Glutamatergic neuron (in vitro differentiated cells): ENCODE data around the gene DEPDC5. TPM values are rescaled to one million over a fixed set of nuclear protein-coding genes. Genes with fewer than 3 reads are reported as not detected.

Experiments used
- DNase-seq: peaks from one replicate; pipeline ENCODE4 v3.0.0; 2022
- H3K27ac Mint-ChIP-seq: one replicate; pipeline ENCODE4 v1.8.0; 2020; ENCODE audit warnings: mild to moderate bottlenecking, mixed read lengths, inconsistent platforms; ENCODE audit not compliant: unreplicated experiment
- H3K27me3 Mint-ChIP-seq: one replicate; pipeline ENCODE4 v1.8.0; 2020; ENCODE audit warnings: mild to moderate bottlenecking, moderate library complexity, mixed read lengths, inconsistent platforms; ENCODE audit not compliant: unreplicated experiment
- H3K36me3 Mint-ChIP-seq: one replicate; pipeline ENCODE4 v1.8.0; 2020; ENCODE audit warnings: mild to moderate bottlenecking, mixed read lengths, inconsistent platforms; ENCODE audit not compliant: unreplicated experiment
- H3K4me1 Mint-ChIP-seq: one replicate; pipeline ENCODE4 v1.8.0; 2020; ENCODE audit warnings: mild to moderate bottlenecking, low read depth, mixed read lengths, inconsistent platforms; ENCODE audit not compliant: unreplicated experiment
- H3K4me3 Mint-ChIP-seq: one replicate; pipeline ENCODE4 v1.8.0; 2020; ENCODE audit warnings: mild to moderate bottlenecking, mixed read lengths, inconsistent platforms; ENCODE audit not compliant: unreplicated experiment
- H3K9me3 Mint-ChIP-seq: one replicate; pipeline ENCODE4 v1.8.0; 2020; ENCODE audit warnings: mild to moderate bottlenecking, moderate library complexity, mixed read lengths, inconsistent platforms; ENCODE audit not compliant: unreplicated experiment
- total RNA-seq: library from RNA; stranded (reverse); fragmentation: NEBNext Ultra II Directional; extraction: Animal tissue kit (Norgen Biotek cat#: 25700); gene quantifications from one replicate; pipeline ENCODE4 v1.2.1, GENCODE V29; 2021; ENCODE audit not compliant: unreplicated experiment
- TF ChIP-seq, protein P1 (sequence below): fragments of 200-600 bp; sonication (generic); IDR thresholded peaks from one replicate; pipeline ENCODE4 v1.5.0; 2021; ENCODE audit not compliant: partially characterized antibody, unreplicated experiment

Gene DEPDC5
- total RNA-seq, 1 donor from 2014 or later = 32.0 TPM

DNA sequence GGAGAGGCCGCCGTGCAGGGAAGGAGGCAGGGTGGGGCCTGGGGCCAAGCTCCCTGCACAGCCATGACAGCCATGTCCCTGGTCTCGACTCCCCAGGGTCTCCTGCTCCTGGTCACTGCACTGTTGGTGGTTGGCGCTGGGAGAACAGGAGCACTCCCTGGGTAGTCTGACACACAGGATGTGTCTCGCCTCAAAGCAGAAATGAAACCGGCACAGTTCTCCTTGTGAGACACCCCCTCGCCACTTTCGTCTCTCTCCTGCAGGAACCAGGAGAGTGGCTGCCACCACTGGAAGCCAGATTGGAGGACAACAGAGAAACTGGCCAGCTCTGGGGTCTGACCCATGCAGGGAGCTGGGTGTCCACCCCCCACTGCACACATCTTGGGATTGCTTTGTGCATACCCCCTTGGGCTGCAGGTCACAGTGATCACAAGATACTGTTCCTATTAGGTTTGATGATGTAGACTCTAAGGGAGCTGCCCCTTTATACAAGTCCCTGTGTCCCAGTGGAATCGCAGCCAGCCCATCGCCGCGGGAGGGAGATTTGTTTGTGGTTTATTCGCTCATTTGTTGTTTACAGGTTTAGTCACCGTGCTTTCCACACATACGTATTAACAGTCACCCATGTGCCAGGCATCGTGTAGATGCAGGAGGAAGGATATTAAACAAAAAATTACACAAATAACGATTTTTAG lies 163.6 kb downstream of the DEPDC5 start:
- DNase-seq = no peak
- TF ChIP-seq, protein P1, sequence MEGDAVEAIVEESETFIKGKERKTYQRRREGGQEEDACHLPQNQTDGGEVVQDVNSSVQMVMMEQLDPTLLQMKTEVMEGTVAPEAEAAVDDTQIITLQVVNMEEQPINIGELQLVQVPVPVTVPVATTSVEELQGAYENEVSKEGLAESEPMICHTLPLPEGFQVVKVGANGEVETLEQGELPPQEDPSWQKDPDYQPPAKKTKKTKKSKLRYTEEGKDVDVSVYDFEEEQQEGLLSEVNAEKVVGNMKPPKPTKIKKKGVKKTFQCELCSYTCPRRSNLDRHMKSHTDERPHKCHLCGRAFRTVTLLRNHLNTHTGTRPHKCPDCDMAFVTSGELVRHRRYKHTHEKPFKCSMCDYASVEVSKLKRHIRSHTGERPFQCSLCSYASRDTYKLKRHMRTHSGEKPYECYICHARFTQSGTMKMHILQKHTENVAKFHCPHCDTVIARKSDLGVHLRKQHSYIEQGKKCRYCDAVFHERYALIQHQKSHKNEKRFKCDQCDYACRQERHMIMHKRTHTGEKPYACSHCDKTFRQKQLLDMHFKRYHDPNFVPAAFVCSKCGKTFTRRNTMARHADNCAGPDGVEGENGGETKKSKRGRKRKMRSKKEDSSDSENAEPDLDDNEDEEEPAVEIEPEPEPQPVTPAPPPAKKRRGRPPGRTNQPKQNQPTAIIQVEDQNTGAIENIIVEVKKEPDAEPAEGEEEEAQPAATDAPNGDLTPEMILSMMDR = no peak
- no peak overlapping the region for H3K4me3 Mint-ChIP-seq
- H3K4me1 Mint-ChIP-seq = no peaks in the 10 kb centered on the region
- peaks cover 3% of the 10 kb centered on the region for H3K27me3 Mint-ChIP-seq
- no peaks in the 10 kb centered on the region for H3K9me3 Mint-ChIP-seq
- no peaks in the 10 kb centered on the region for H3K36me3 Mint-ChIP-seq
- H3K27ac Mint-ChIP-seq = no peak overlapping the region

DNA sequence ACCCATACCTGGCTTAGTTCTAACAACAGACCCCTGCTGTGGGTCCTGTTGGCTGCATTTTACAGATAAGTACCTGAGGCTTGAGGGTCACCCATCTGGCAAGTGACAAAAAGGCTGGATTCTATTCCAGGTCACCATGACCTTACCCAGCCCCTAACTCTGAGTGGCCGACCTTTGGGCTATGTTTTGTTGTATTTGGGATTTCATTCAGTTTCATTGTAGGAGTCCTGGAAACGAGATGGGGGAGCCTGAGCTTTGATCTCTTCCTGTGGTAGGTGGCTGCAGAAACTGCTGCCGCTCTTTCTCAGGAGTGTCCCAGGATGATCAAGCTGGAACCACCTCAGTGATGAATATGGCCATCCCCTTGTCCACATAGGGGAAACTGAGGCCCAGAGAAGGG lies 165.9 kb downstream of the DEPDC5 start:
- H3K4me1 Mint-ChIP-seq = peaks cover 6% of the 10 kb centered on the region
- no peaks in the 10 kb centered on the region for H3K36me3 Mint-ChIP-seq
- H3K9me3 Mint-ChIP-seq = no peaks in the 10 kb centered on the region
- TF ChIP-seq, protein P1 = no peak
- no peak overlapping the region for H3K4me3 Mint-ChIP-seq
- DNase-seq = no peak
- no peak overlapping the region for H3K27ac Mint-ChIP-seq
- H3K27me3 Mint-ChIP-seq = no peaks in the 10 kb centered on the region

DNA sequence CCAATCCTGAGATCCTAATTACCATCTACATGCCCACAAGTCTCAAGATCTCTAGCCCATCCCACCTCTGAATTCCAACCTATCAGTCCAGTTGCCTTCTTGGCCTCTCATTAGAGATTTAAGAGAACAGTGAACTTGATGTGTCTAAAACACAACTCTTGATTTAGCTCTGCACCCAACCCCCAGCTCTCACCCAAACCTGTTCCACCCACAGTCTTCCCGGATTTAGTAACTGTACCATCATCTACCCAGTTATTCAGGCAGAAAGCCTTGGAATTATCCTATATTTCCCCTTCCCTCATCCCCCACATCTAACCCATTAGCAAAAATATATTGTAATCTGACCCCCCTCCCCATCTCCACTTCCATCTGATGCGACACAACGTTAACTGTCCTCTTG lies 166.5 kb downstream of the DEPDC5 start:
- H3K36me3 Mint-ChIP-seq = no peaks in the 10 kb centered on the region
- no peak for DNase-seq
- peaks cover 6% of the 10 kb centered on the region for H3K4me1 Mint-ChIP-seq
- H3K27ac Mint-ChIP-seq = no peak overlapping the region
- TF ChIP-seq, protein P1 = no peak
- peaks cover 3% of the 10 kb centered on the region for H3K27me3 Mint-ChIP-seq
- H3K9me3 Mint-ChIP-seq = peaks cover 3% of the 10 kb centered on the region
- H3K4me3 Mint-ChIP-seq = no peak overlapping the region

DNA sequence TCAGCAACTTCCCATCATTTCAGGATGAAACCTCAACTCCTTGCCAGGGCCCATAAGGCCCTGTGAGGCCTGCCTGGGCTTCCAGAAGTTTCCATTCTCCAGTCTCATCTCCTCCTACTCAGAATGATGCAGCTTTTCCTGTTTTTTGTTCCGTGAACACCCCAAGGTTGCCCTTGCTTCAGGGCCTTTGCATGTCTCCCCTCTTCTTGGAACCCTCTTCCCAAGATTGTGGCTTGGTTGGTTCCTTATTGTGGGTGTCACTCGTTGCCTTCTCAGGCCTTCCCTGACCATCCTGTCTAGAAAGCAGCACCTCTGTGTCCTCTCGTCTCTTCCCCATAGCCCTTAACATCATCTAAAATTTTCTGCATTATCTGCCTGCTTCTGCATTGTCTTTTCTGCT lies 167.3 kb downstream of the DEPDC5 start:
- Mint-ChIP-seq H3K27ac (no peak overlapping the region), H3K4me3 (no peak overlapping the region), H3K36me3 (no peaks in the 10 kb centered on the region), H3K27me3 (peaks cover 3% of the 10 kb centered on the region), H3K4me1 (peaks cover 6% of the 10 kb centered on the region), H3K9me3 (peaks cover 3% of the 10 kb centered on the region)
- TF ChIP-seq, protein P1 = no peak
- no peak for DNase-seq

DNA sequence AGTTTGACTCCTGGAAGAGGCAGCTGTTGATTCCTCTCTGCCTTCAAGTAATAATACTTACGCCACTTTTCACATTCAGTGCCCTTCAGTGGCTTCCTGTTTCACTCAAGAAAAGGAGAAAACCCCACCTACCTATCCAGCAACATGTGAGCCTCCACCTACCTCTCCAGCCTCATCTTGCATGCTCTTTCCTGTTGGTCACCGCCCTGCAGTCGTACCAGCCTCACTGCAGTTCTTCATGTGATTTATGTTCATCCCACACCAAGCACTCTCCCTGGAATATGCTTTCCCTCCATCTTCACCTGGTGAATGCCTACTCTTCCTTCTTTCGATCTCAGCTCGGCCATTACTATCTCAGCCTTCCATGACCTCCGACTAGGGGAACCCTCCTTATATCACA lies 168.7 kb downstream of the DEPDC5 start:
- no peak for DNase-seq
- Mint-ChIP-seq H3K9me3 (peaks cover 3% of the 10 kb centered on the region), H3K36me3 (no peaks in the 10 kb centered on the region), H3K27ac (no peak overlapping the region), H3K4me3 (no peak overlapping the region), H3K4me1 (peaks cover 10% of the 10 kb centered on the region), H3K27me3 (peaks cover 3% of the 10 kb centered on the region)
- TF ChIP-seq, protein P1 = no peak
